Measurements from ENCODE around the gene DENND1B. TPM values are rescaled to one million over a fixed set of nuclear protein-coding genes. Genes with fewer than 3 reads are reported as not detected.

Gene DENND1B
- total RNA-seq, 2 donors from 2014 or later, result 9.4 to 11.9 TPM

- Histone ChIP-seq H3K9me3 (ENCODE audit: control insufficient read depth, low read length) (no peaks in the 10 kb centered on the region), H3K27ac (ENCODE audit: low read depth, low read length) (peak overlapping the region; percentile 69), H3K9ac (ENCODE audit: extremely low read depth, low read length, poor library complexity, severe bottlenecking) (no peak overlapping the region), H3K36me3 (ENCODE audit: control insufficient read depth, insufficient read depth, low read length) (no peaks in the 10 kb centered on the region), H3K4me1 (ENCODE audit: control insufficient read depth, insufficient read depth, low read length) (peaks cover 3% of the 10 kb centered on the region), H3K27me3 (ENCODE audit: control insufficient read depth, insufficient read depth, low read length, poor library complexity, severe bottlenecking) (no peaks in the 10 kb centered on the region), H3K4me3 (ENCODE audit: low read length) (no peak overlapping the region)
- no peak for DNase-seq
- Mint-ChIP-seq H3K27me3 (ENCODE audit: insufficient read depth) (no peaks in the 10 kb centered on the region), H3K4me3 (no peak overlapping the region), H3K27ac (no peak overlapping the region), H3K9me3 (no peaks in the 10 kb centered on the region), H3K36me3 (ENCODE audit: low read depth) (no peaks in the 10 kb centered on the region), H3K4me1 (peaks cover 18% of the 10 kb centered on the region)
- TF ChIP-seq CTCF (conservative IDR thresholded peaks at IDR 0.05), result no peak
- WGBS, 2 experiments (ENCODE audit: insufficient coverage in 1 of 2, insufficient read length in 1 of 2), result 56 to 77% methylated on average over 1 to 5 of the region's 5 CpGs
Measured at GRCh38 chr1:197733324-197733723, 42.0 kb downstream of the DENND1B start.

GRCh38 chr1:197732187-197732586 is 43.1 kb downstream of the DENND1B start:
- Mint-ChIP-seq H3K27me3 (ENCODE audit: insufficient read depth) (no peaks in the 10 kb centered on the region), H3K4me1 (peaks cover 15% of the 10 kb centered on the region), H3K36me3 (ENCODE audit: low read depth) (no peaks in the 10 kb centered on the region), H3K4me3 (no peak overlapping the region), H3K27ac (no peak overlapping the region), H3K9me3 (no peaks in the 10 kb centered on the region)
- DNase-seq, result no peak
- no peaks in the 10 kb centered on the region for H3K9me3 ChIP-seq (ENCODE audit: control insufficient read depth, low read length)
- H3K27ac ChIP-seq (ENCODE audit: low read depth, low read length), result no peak overlapping the region
- H3K4me1 ChIP-seq (ENCODE audit: control insufficient read depth, insufficient read depth, low read length), result peaks cover 3% of the 10 kb centered on the region
- TF ChIP-seq CTCF (conservative IDR thresholded peaks at IDR 0.05), result no peak
- H3K9ac ChIP-seq (ENCODE audit: extremely low read depth, low read length, poor library complexity, severe bottlenecking), result no peak overlapping the region
- WGBS, 2 experiments (ENCODE audit: insufficient coverage in 1 of 2, insufficient read length in 1 of 2), result 93 to 100% methylated on average over 1 to 2 of the region's 2 CpGs
- no peak overlapping the region for H3K4me3 ChIP-seq (ENCODE audit: low read length)
- no peaks in the 10 kb centered on the region for H3K27me3 ChIP-seq (ENCODE audit: control insufficient read depth, insufficient read depth, low read length, poor library complexity, severe bottlenecking)
- no peaks in the 10 kb centered on the region for H3K36me3 ChIP-seq (ENCODE audit: control insufficient read depth, insufficient read depth, low read length)

GRCh38 chr1:197731449-197731848 is 43.8 kb downstream of the DENND1B start:
- no peak for DNase-seq
- H3K4me1 ChIP-seq (ENCODE audit: control insufficient read depth, insufficient read depth, low read length), result peaks cover 3% of the 10 kb centered on the region
- Mint-ChIP-seq H3K4me1 (peaks cover 15% of the 10 kb centered on the region), H3K9me3 (peaks cover 3% of the 10 kb centered on the region), H3K36me3 (ENCODE audit: low read depth) (peaks cover 2% of the 10 kb centered on the region), H3K27ac (no peak overlapping the region), H3K27me3 (ENCODE audit: insufficient read depth) (no peaks in the 10 kb centered on the region), H3K4me3 (no peak overlapping the region)
- 91 to 100% methylated on average over 2 to 3 of the region's 3 CpGs for WGBS, 2 experiments (ENCODE audit: insufficient coverage in 1 of 2, insufficient read length in 1 of 2)
- H3K4me3 ChIP-seq (ENCODE audit: low read length), result no peak overlapping the region
- H3K9me3 ChIP-seq (ENCODE audit: control insufficient read depth, low read length), result peaks cover 2% of the 10 kb centered on the region
- no peak overlapping the region for H3K9ac ChIP-seq (ENCODE audit: extremely low read depth, low read length, poor library complexity, severe bottlenecking)
- no peaks in the 10 kb centered on the region for H3K36me3 ChIP-seq (ENCODE audit: control insufficient read depth, insufficient read depth, low read length)
- no peak overlapping the region for H3K27ac ChIP-seq (ENCODE audit: low read depth, low read length)
- TF ChIP-seq CTCF (conservative IDR thresholded peaks at IDR 0.05), result peak; percentile 58
- no peaks in the 10 kb centered on the region for H3K27me3 ChIP-seq (ENCODE audit: control insufficient read depth, insufficient read depth, low read length, poor library complexity, severe bottlenecking)

All from endodermal cell (in vitro differentiated cells).